Sigmoid colon (tissue), 7 donors: ENCODE measurements around the gene LPCAT1. TPM values are rescaled to one million over a fixed set of nuclear protein-coding genes. Genes with fewer than 3 reads are reported as not detected.

Experiments
- DNase-seq: peaks from one replicate; pipeline ENCODE4 v3.0.0-alpha.2; 2019
- H3K27ac ChIP-seq, 4 donors: fragments of 200-600 bp; sonication (generic); one replicate each; pipeline ENCODE4 v1.5.1; 2016 to 2019; ENCODE audit warnings: mild to moderate bottlenecking in 1 of 4
- H3K27me3 ChIP-seq, 3 donors: fragments of 200-600 bp; sonication (generic); one replicate each; pipeline ENCODE4 v1.5.1; 2019; ENCODE audit warnings: mild to moderate bottlenecking in 1 of 3
- H3K36me3 ChIP-seq, 4 donors: fragments of 200-600 bp; sonication (generic); one replicate each; pipeline ENCODE4 v1.5.1; 2016 to 2019
- H3K4me1 ChIP-seq, 4 donors: fragments of 200-600 bp; sonication (generic); one replicate each; pipeline ENCODE4 v1.5.1; 2017 to 2019
- H3K4me3 ChIP-seq, 4 donors: fragments of 200-600 bp; sonication (generic); one replicate each; pipeline ENCODE4 v1.5.1; 2017 to 2019; ENCODE audit warnings: mild to moderate bottlenecking in 2 of 4, moderate library complexity in 1 of 4
- H3K9me3 ChIP-seq, 4 donors: fragments of 200-600 bp in 3 of 4; sonication (generic) in 3 of 4; one replicate each; pipeline versions ENCODE4 v1.5.1 to v1.6.1; 2013 to 2019
- EP300 ChIP-seq, 4 donors: sonication (generic); formaldehyde crosslinking; IDR thresholded peaks; one replicate each; pipeline ENCODE4 v1.6.1; 2017; ENCODE audit warnings: antibody characterized with exemption in 4 of 4
- POLR2A ChIP-seq, 2 donors: fragments of 450-650 bp; IDR thresholded peaks; one replicate each; pipeline ENCODE4 v1.6.1; 2016; ENCODE audit warnings: antibody characterized with exemption in 2 of 2, mild to moderate bottlenecking in 2 of 2, moderate library complexity in 2 of 2
- POLR2AphosphoS5 ChIP-seq, 4 donors: sonication (generic); formaldehyde crosslinking; IDR thresholded peaks; one replicate each; pipeline ENCODE4 v1.6.1; 2017; ENCODE audit warnings: antibody characterized with exemption in 4 of 4
- WGBS, 2 donors: extraction: QIAGEN DNeasy Blood & Tissue Kit; methylation state at CpG; one replicate each; pipeline ENCODE4 v1.1.7; 2013; 5-methylcytosine and 5-hydroxymethylcytosine counted together
- intact Hi-C: fragments of 100-400 bp; cut with DNase I; formaldehyde crosslinking; loops from one replicate; pipeline ENCODE4 v1.15.1; 2023
- polyA plus RNA-seq, 3 donors: library from polyadenylated mRNA; stranded (reverse); fragments of 200-250 nt; gene quantifications; one replicate each; pipeline ENCODE4 v1.2.3, GENCODE V29; 2013
- total RNA-seq, 4 donors: library from RNA; depleted of rRNA; stranded (reverse); fragments of >200 nt; gene quantifications; one replicate each; pipeline ENCODE4 v1.1.0, GENCODE V29; 2016
- TF ChIP-seq, protein P1 (sequence below), 4 experiments: fragments of 450-650 bp in 3 of 4; fragments of 200-600 bp in 1 of 4; IDR thresholded peaks; one replicate each; pipeline ENCODE4 v1.5.1; 2016 to 2019; ENCODE audit warnings: antibody characterized with exemption in 4 of 4, mild to moderate bottlenecking in 3 of 4, moderate library complexity in 2 of 4
- donor health status: healthy with polysubstance abuse.
- donor health status: Bipolar disorder and iron deficiency.
- donor health status: healthy.

Gene LPCAT1
- total and polyA plus RNA-seq, 7 donors = 4.2 to 35.1 (median 22.2) TPM

GRCh38 chr5:1417586-1418225, 106.1 kb downstream of the LPCAT1 start:
- peak; percentile 43 for DNase-seq
- Histone ChIP-seq H3K27me3 (peaks cover 0 to 18% (median 0%) of the 10 kb centered on the region in 3 donors), H3K9me3 (no peaks in the 10 kb centered on the region), H3K27ac (no peak overlapping the region), H3K4me1 (no peaks in the 10 kb centered on the region), H3K36me3 (no peaks in the 10 kb centered on the region), H3K4me3 (no peak overlapping the region)
- no peak for TF ChIP-seq POLR2AphosphoS5 (IDR thresholded peaks at IDR 0.05)
- 68 to 74% methylated on average over 6 of the region's 6 CpGs for WGBS, 2 donors
- intact Hi-C loops = no loop called here

- no peaks in the 10 kb centered on the region for H3K9me3 ChIP-seq
- H3K4me3 ChIP-seq = no peak overlapping the region
- intact Hi-C loops = no loop called here
- 91% methylated on average over 12 of the region's 12 CpGs for WGBS, 2 donors
- H3K4me1 ChIP-seq = no peaks in the 10 kb centered on the region
- peak; percentile 35 for DNase-seq
- no peak for TF ChIP-seq EP300 (IDR thresholded peaks at IDR 0.05)
- no peaks in the 10 kb centered on the region for H3K36me3 ChIP-seq
- H3K27ac ChIP-seq = no peak overlapping the region
- H3K27me3 ChIP-seq = peaks cover 0 to 21% (median 0%) of the 10 kb centered on the region in 3 donors
Measured at GRCh38 chr5:1416856-1417469, 106.8 kb downstream of the LPCAT1 start.

DNA sequence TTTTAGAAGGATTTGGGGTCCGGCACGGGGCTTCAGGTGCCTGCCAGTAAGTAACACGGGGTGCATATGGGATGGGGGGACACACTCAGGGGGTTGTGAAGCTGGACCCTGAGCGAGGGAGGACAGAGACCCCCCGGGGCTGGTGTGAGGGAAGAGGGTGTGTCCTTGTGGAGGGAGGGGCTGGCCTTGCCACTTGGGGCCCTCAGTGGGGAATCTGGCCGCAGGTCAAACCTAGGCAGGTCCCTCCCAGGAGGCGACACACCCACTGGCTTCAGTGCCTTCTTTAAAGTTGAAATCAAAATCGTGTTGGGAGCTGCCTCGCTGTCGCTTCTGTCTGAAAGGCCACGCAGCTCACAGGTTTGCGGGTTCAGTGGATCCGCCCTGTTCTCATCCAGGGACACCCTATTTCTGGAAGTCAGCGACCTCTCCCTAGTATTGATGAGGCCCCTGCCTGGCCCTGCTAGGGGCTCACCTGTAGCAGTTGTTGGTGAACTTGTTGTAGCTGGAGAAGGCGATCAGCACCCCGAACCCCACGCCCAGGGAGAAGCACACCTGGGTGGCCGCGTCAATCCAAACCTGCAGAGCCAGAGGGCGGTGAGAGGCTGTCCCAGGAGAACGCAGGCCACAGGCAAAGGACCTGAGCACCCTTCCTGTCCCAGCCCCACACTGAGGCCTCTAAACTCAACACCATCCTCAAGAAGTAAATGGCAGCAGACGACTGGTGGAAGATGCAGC, 108.0 kb downstream of the LPCAT1 start:
- TF ChIP-seq, protein P1, sequence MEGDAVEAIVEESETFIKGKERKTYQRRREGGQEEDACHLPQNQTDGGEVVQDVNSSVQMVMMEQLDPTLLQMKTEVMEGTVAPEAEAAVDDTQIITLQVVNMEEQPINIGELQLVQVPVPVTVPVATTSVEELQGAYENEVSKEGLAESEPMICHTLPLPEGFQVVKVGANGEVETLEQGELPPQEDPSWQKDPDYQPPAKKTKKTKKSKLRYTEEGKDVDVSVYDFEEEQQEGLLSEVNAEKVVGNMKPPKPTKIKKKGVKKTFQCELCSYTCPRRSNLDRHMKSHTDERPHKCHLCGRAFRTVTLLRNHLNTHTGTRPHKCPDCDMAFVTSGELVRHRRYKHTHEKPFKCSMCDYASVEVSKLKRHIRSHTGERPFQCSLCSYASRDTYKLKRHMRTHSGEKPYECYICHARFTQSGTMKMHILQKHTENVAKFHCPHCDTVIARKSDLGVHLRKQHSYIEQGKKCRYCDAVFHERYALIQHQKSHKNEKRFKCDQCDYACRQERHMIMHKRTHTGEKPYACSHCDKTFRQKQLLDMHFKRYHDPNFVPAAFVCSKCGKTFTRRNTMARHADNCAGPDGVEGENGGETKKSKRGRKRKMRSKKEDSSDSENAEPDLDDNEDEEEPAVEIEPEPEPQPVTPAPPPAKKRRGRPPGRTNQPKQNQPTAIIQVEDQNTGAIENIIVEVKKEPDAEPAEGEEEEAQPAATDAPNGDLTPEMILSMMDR (IDR thresholded peaks at IDR 0.05) = no peak
- no peak for TF ChIP-seq EP300 (IDR thresholded peaks at IDR 0.05)
- no peak for TF ChIP-seq POLR2AphosphoS5 (IDR thresholded peaks at IDR 0.05)
- TF ChIP-seq POLR2A (IDR thresholded peaks at IDR 0.05) = no peak
- no peak overlapping the region for H3K27ac ChIP-seq
- peak; percentile 47 for DNase-seq
- H3K36me3 ChIP-seq = no peaks in the 10 kb centered on the region
- peaks cover 0 to 21% (median 0%) of the 10 kb centered on the region in 3 donors for H3K27me3 ChIP-seq
- intact Hi-C loops = no loop called here
- 53 to 74% methylated on average over 22 of the region's 22 CpGs for WGBS, 2 donors
- H3K4me1 ChIP-seq = no peaks in the 10 kb centered on the region
- H3K9me3 ChIP-seq = no peaks in the 10 kb centered on the region
- no peak overlapping the region for H3K4me3 ChIP-seq

DNA sequence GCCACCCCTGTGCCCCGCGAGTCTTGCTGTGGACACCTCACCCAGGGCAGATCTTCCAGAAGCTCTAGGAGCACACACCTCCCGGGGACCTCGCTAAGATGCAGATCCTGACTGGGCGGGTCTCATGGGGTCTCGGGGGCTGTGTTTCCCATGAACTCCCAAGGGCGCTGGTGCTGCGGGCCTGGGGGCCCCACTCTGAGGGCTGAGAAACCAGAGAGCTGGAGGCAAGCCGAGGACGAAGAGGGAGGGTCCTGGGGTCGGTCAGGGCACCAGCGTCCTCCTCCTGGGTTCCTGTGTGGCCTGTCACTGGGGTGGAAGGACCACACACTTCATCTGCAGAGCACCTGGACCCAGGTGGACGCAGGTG, 108.7 kb downstream of the LPCAT1 start:
- intact Hi-C loops = no loop called here
- TF ChIP-seq EP300 (IDR thresholded peaks at IDR 0.05) (no peak), POLR2AphosphoS5 (IDR thresholded peaks at IDR 0.05) (no peak), POLR2A (IDR thresholded peaks at IDR 0.05) (no peak)
- TF ChIP-seq, protein P1 (IDR thresholded peaks at IDR 0.05) = no peak
- peak; percentile 53 for DNase-seq
- H3K9me3 ChIP-seq = no peaks in the 10 kb centered on the region
- WGBS, 2 donors = 76 to 80% methylated on average over 13 of the region's 13 CpGs
- no peaks in the 10 kb centered on the region for H3K4me1 ChIP-seq
- no peak overlapping the region for H3K27ac ChIP-seq
- no peaks in the 10 kb centered on the region for H3K36me3 ChIP-seq
- no peak overlapping the region for H3K4me3 ChIP-seq
- H3K27me3 ChIP-seq = peaks cover 0 to 26% (median 0%) of the 10 kb centered on the region in 3 donors

GRCh38 chr5:1414311-1415058, 109.3 kb downstream of the LPCAT1 start:
- DNase-seq = no peak
- H3K4me1 ChIP-seq = no peaks in the 10 kb centered on the region
- no peaks in the 10 kb centered on the region for H3K36me3 ChIP-seq
- H3K4me3 ChIP-seq = no peak overlapping the region
- TF ChIP-seq POLR2AphosphoS5 (IDR thresholded peaks at IDR 0.05) (no peak), EP300 (IDR thresholded peaks at IDR 0.05) (no peak), POLR2A (IDR thresholded peaks at IDR 0.05) (no peak)
- TF ChIP-seq, protein P1 (IDR thresholded peaks at IDR 0.05) = no peak
- 63 to 66% methylated on average over 27 of the region's 27 CpGs for WGBS, 2 donors
- no peaks in the 10 kb centered on the region for H3K9me3 ChIP-seq
- H3K27ac ChIP-seq = no peak overlapping the region
- H3K27me3 ChIP-seq = peaks cover 0 to 31% (median 0%) of the 10 kb centered on the region in 3 donors
- intact Hi-C loops = no loop called here
